ENCODE measurements around the gene PBRM1. TPM values are rescaled to one million over a fixed set of nuclear protein-coding genes. Genes with fewer than 3 reads are reported as not detected.

Gene PBRM1
- polyA plus RNA-seq, 1 donor (not counting 4 experiments of a cell fraction or from before 2014, with no cell fraction given): 26.0 TPM

DNA sequence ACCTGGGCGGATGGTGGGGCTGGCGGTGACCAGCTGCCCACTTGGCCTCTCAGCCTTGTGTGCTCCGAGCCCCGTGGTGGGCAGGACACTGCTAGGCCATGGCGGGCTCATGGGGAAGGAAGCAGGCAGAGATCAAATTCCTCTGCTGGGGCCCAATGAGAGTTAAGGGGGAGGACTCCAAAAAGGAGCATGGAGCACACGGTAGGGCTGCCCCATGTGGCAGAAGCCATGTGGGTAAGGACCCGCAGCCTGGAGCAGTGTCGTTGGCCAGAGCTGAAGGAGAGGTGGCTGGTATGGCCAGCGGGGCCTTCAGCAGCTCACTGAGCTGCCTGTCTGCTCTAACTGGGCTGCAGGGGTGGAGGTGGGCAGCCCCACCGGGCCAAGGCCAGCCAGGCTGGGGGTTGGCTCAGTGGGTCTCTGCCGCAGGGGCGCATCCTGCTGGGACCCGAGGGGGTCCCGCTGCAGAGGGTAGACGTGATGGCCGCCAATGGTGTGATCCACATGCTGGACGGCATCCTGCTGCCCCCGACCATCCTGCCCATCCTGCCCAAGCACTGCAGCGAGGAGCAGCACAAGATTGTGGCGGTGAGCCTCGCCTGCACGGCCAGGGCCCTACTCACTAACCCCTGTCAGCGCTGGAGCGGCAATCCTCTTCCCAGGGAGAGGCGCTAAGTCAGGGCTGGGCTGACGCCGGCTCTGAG lies 179.3 kb downstream of the PBRM1 start:
- no peaks in the 10 kb centered on the region for H3K79me2 ChIP-seq (ENCODE audit: control insufficient read depth, insufficient read depth, low read length)
- no peaks in the 10 kb centered on the region for H3K36me3 ChIP-seq (ENCODE audit: control insufficient read depth in 2 of 2, extremely low read depth in 1 of 2, insufficient read depth in 2 of 2, low read length in 2 of 2)
- no peak overlapping the region for H2AFZ ChIP-seq (ENCODE audit: control insufficient read depth, low read length)
- no peak overlapping the region for H3K4me3 ChIP-seq (ENCODE audit: control insufficient read depth in 2 of 3, extremely low read depth in 1 of 3, insufficient read depth in 2 of 3, low read depth in 1 of 3, low read length in 3 of 3)
- dilution Hi-C loops (cut with MboI; ENCODE audit: extremely low pct_ligation_motif_present, low sequenced_read_pairs): no loop called here
- FAIRE-seq: no peak
- peaks cover 12% of the 10 kb centered on the region for H3K27me3 ChIP-seq (ENCODE audit: control insufficient read depth, extremely low read depth, insufficient read depth, low read length)
- no peaks in the 10 kb centered on the region for H3K4me1 ChIP-seq (ENCODE audit: control insufficient read depth, extremely low read depth, insufficient read depth, low read length)
- DNase-seq (ENCODE audit: low read depth, low spot score): no peak
- TF ChIP-seq, protein P1, sequence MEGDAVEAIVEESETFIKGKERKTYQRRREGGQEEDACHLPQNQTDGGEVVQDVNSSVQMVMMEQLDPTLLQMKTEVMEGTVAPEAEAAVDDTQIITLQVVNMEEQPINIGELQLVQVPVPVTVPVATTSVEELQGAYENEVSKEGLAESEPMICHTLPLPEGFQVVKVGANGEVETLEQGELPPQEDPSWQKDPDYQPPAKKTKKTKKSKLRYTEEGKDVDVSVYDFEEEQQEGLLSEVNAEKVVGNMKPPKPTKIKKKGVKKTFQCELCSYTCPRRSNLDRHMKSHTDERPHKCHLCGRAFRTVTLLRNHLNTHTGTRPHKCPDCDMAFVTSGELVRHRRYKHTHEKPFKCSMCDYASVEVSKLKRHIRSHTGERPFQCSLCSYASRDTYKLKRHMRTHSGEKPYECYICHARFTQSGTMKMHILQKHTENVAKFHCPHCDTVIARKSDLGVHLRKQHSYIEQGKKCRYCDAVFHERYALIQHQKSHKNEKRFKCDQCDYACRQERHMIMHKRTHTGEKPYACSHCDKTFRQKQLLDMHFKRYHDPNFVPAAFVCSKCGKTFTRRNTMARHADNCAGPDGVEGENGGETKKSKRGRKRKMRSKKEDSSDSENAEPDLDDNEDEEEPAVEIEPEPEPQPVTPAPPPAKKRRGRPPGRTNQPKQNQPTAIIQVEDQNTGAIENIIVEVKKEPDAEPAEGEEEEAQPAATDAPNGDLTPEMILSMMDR (optimal IDR thresholded peaks at IDR 0.05 in 1 of 3, IDR thresholded peaks at IDR 0.05 in 1 of 3, conservative IDR thresholded peaks at IDR 0.05 in 1 of 3; ENCODE audit: extremely low read depth in 1 of 3, insufficient read depth in 2 of 3, low read length in 3 of 3): no peak
- TF ChIP-seq EZH2 (IDR thresholded peaks at IDR 0.05; ENCODE audit: low read length): no peak
- H3K4me2 ChIP-seq (ENCODE audit: control insufficient read depth, extremely low read depth, insufficient read depth, low read depth, low read length): no peak overlapping the region
- no peaks in the 10 kb centered on the region for H3K9me3 ChIP-seq (ENCODE audit: control insufficient read depth, low read depth, low read length)
- no peak overlapping the region for H3K9ac ChIP-seq (ENCODE audit: control insufficient read depth, extremely low read depth, insufficient read depth, low read length)
- H4K20me1 ChIP-seq (ENCODE audit: control insufficient read depth, extremely low read depth, insufficient read depth, low read length): no peaks in the 10 kb centered on the region
- H3K27ac ChIP-seq (ENCODE audit: control insufficient read depth, insufficient read depth, low read length): no peak overlapping the region
- no peaks in the 10 kb centered on the region for H3K9me1 ChIP-seq (ENCODE audit: control insufficient read depth, extremely low read depth, insufficient read depth, low read length)

DNA sequence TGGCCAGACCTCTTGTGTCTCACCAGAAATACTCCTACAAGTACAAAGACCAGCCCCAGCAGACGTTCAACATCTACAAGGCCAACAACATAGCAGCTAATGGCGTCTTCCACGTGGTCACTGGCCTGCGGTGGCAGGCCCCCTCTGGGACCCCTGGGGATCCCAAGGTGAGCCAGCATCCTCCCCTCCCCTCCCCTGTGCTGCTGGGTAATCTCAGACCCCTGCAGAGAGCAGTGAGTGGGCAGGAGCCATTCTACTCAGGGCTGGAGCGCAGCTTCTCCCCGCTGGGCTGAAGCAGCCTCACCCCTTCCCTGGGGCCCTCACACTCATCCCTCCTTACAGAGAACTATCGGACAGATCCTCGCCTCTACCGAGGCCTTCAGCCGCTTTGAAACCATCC lies 180.7 kb downstream of the PBRM1 start:
- Histone ChIP-seq H3K9me3 (ENCODE audit: control insufficient read depth, low read depth, low read length) (no peaks in the 10 kb centered on the region), H4K20me1 (ENCODE audit: control insufficient read depth, extremely low read depth, insufficient read depth, low read length) (no peaks in the 10 kb centered on the region), H3K9ac (ENCODE audit: control insufficient read depth, extremely low read depth, insufficient read depth, low read length) (no peak overlapping the region), H3K4me1 (ENCODE audit: control insufficient read depth, extremely low read depth, insufficient read depth, low read length) (no peaks in the 10 kb centered on the region), H3K36me3 (ENCODE audit: control insufficient read depth in 2 of 2, extremely low read depth in 1 of 2, insufficient read depth in 2 of 2, low read length in 2 of 2) (no peaks in the 10 kb centered on the region), H3K27ac (ENCODE audit: control insufficient read depth, insufficient read depth, low read length) (no peak overlapping the region), H2AFZ (ENCODE audit: control insufficient read depth, low read length) (no peak overlapping the region), H3K4me2 (ENCODE audit: control insufficient read depth, extremely low read depth, insufficient read depth, low read depth, low read length) (no peak overlapping the region), H3K27me3 (ENCODE audit: control insufficient read depth, extremely low read depth, insufficient read depth, low read length) (peaks cover 12% of the 10 kb centered on the region), H3K9me1 (ENCODE audit: control insufficient read depth, extremely low read depth, insufficient read depth, low read length) (no peaks in the 10 kb centered on the region), H3K79me2 (ENCODE audit: control insufficient read depth, insufficient read depth, low read length) (no peaks in the 10 kb centered on the region), H3K4me3 (ENCODE audit: control insufficient read depth in 2 of 3, extremely low read depth in 1 of 3, insufficient read depth in 2 of 3, low read depth in 1 of 3, low read length in 3 of 3) (no peak overlapping the region)
- FAIRE-seq: no peak
- DNase-seq (ENCODE audit: low read depth, low spot score): no peak
- dilution Hi-C loops (cut with MboI; ENCODE audit: extremely low pct_ligation_motif_present, low sequenced_read_pairs): no loop called here
- no peak for TF ChIP-seq EZH2 (IDR thresholded peaks at IDR 0.05; ENCODE audit: low read length)
- TF ChIP-seq, protein P1 (optimal IDR thresholded peaks at IDR 0.05 in 1 of 3, IDR thresholded peaks at IDR 0.05 in 1 of 3, conservative IDR thresholded peaks at IDR 0.05 in 1 of 3; ENCODE audit: extremely low read depth in 1 of 3, insufficient read depth in 2 of 3, low read length in 3 of 3): no peak

All from keratinocyte (primary cell).